Upper lobe of left lung (tissue), 4 donors: ENCODE results near the gene ATF6B.

ENCODE experiments used
- POLR2AphosphoS5 ChIP-seq, 2 donors: sonication (generic); formaldehyde crosslinking; IDR thresholded peaks; one replicate each; pipeline ENCODE4 v1.5.1; 2017; ENCODE audit warnings: antibody characterized with exemption in 2 of 2
- TF ChIP-seq, protein P1 (sequence below), 6 experiments: fragments of 450-650 bp in 4 of 6; fragments of 200-600 bp in 2 of 6; sonication (generic) in 2 of 6; IDR thresholded peaks; one replicate each; pipeline ENCODE4 v1.5.1; 2016 to 2019; ENCODE audit warnings: antibody characterized with exemption in 6 of 6

- TF ChIP-seq, protein P1, sequence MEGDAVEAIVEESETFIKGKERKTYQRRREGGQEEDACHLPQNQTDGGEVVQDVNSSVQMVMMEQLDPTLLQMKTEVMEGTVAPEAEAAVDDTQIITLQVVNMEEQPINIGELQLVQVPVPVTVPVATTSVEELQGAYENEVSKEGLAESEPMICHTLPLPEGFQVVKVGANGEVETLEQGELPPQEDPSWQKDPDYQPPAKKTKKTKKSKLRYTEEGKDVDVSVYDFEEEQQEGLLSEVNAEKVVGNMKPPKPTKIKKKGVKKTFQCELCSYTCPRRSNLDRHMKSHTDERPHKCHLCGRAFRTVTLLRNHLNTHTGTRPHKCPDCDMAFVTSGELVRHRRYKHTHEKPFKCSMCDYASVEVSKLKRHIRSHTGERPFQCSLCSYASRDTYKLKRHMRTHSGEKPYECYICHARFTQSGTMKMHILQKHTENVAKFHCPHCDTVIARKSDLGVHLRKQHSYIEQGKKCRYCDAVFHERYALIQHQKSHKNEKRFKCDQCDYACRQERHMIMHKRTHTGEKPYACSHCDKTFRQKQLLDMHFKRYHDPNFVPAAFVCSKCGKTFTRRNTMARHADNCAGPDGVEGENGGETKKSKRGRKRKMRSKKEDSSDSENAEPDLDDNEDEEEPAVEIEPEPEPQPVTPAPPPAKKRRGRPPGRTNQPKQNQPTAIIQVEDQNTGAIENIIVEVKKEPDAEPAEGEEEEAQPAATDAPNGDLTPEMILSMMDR (IDR thresholded peaks at IDR 0.05) = no peak
- TF ChIP-seq POLR2AphosphoS5 (IDR thresholded peaks at IDR 0.05) = no peak
These were observed 19.5 kb upstream of the ATF6B start for GRCh38 chr6:32147401-32148132.
